Tibial nerve (tissue), 4 donors: ENCODE measurements around the gene NUAK1. TPM values are rescaled to one million over a fixed set of nuclear protein-coding genes. Genes with fewer than 3 reads are reported as not detected.

Experiments used
- DNase-seq, 2 donors: peaks; one replicate each; pipeline ENCODE4 v3.0.0-alpha.2; 2019; ENCODE audit warnings: low spot score in 2 of 2
- H3K27ac ChIP-seq, 4 donors: fragments of 200-600 bp; sonication (generic) in 3 of 4; one replicate each; pipeline ENCODE4 v1.5.1; 2017 to 2019; ENCODE audit warnings: mild to moderate bottlenecking in 1 of 4
- H3K27me3 ChIP-seq, 2 donors: fragments of 200-600 bp; sonication (generic) in 1 of 2; one replicate each; pipeline versions ENCODE4 v1.5.1 to v1.6.0; 2017 to 2019
- H3K36me3 ChIP-seq, 3 donors: fragments of 200-600 bp; sonication (generic); one replicate each; pipeline ENCODE4 v1.5.1; 2018 to 2019
- H3K4me1 ChIP-seq, 4 donors: fragments of 200-600 bp; sonication (generic) in 3 of 4; one replicate each; pipeline ENCODE4 v1.5.1; 2017 to 2019
- H3K4me3 ChIP-seq, 4 donors: fragments of 200-600 bp; sonication (generic) in 3 of 4; one replicate each; pipeline ENCODE4 v1.5.1; 2017 to 2019; ENCODE audit warnings: mild to moderate bottlenecking in 1 of 4, moderate library complexity in 1 of 4
- H3K9me3 ChIP-seq, 4 donors: fragments of 200-600 bp; sonication (generic) in 3 of 4; one replicate each; pipeline ENCODE4 v1.5.1; 2017 to 2019
- CTCF ChIP-seq, 5 experiments: fragments of 200-600 bp in 3 of 5; fragments of 450-650 bp in 2 of 5; sonication (generic) in 3 of 5; IDR thresholded peaks; one replicate each; pipeline ENCODE4 v1.5.1; 2016 to 2019; ENCODE audit warnings: antibody characterized with exemption in 5 of 5, mild to moderate bottlenecking in 3 of 5, moderate library complexity in 2 of 5
- EP300 ChIP-seq, 2 donors: sonication (generic); formaldehyde crosslinking; IDR thresholded peaks; one replicate each; pipeline ENCODE4 v1.6.1; 2017; ENCODE audit warnings: antibody characterized with exemption in 2 of 2, mild to moderate bottlenecking in 1 of 2
- POLR2A ChIP-seq, 2 donors: fragments of 450-650 bp; IDR thresholded peaks; one replicate each; pipeline ENCODE4 v1.6.1; 2017; ENCODE audit warnings: antibody characterized with exemption in 2 of 2, mild to moderate bottlenecking in 2 of 2, moderate library complexity in 2 of 2
- WGBS, 2 donors: methylation state at CpG; one replicate each; pipeline ENCODE4 v1.1.5; 2018; 5-methylcytosine and 5-hydroxymethylcytosine counted together
- total RNA-seq, 4 donors: library from RNA; depleted of rRNA; stranded (reverse); fragments of >200 nt; gene quantifications; one replicate each; pipeline ENCODE4 v1.1.0, GENCODE V29; 2016

Gene NUAK1
- total RNA-seq, 4 donors from 2014 or later: 32.0 to 47.9 (median 33.5) TPM

- DNase-seq: no peak
- no peak overlapping the region for H3K4me3 ChIP-seq
- H3K36me3 ChIP-seq: no peaks in the 10 kb centered on the region
- H3K27me3 ChIP-seq: no peaks in the 10 kb centered on the region
- no peak overlapping the region for H3K27ac ChIP-seq
- WGBS, 2 donors: 100% methylated on average over 1 of the region's 1 CpG
- TF ChIP-seq EP300 (IDR thresholded peaks at IDR 0.05) (no peak), CTCF (IDR thresholded peaks at IDR 0.05) (no peak), POLR2A (IDR thresholded peaks at IDR 0.05) (no peak)
- no peaks in the 10 kb centered on the region for H3K4me1 ChIP-seq
- no peaks in the 10 kb centered on the region for H3K9me3 ChIP-seq
These were observed 22.2 kb upstream of the NUAK1 start for GRCh38 chr12:106160915-106161314.

GRCh38 chr12:106157802-106158201 is 19.0 kb upstream of the NUAK1 start:
- 89 to 93% methylated on average over 2 of the region's 2 CpGs for WGBS, 2 donors
- no peak for DNase-seq
- H3K27me3 ChIP-seq: no peaks in the 10 kb centered on the region

GRCh38 chr12:106154751-106155273 is 16.1 kb upstream of the NUAK1 start:
- Histone ChIP-seq H3K4me1 (no peaks in the 10 kb centered on the region), H3K9me3 (no peaks in the 10 kb centered on the region)

More at GRCh38 chr12:106157802-106158201, 19.0 kb upstream of the NUAK1 start:
- TF ChIP-seq CTCF (IDR thresholded peaks at IDR 0.05) (no peak), POLR2A (IDR thresholded peaks at IDR 0.05) (no peak), EP300 (IDR thresholded peaks at IDR 0.05) (no peak)
- Histone ChIP-seq H3K4me3 (no peak overlapping the region), H3K9me3 (no peaks in the 10 kb centered on the region), H3K27ac (no peak overlapping the region), H3K36me3 (no peaks in the 10 kb centered on the region), H3K4me1 (no peaks in the 10 kb centered on the region)

GRCh38 chr12:106152334-106152733 is 13.6 kb upstream of the NUAK1 start:
- H3K27ac ChIP-seq: no peak overlapping the region
- H3K27me3 ChIP-seq: no peaks in the 10 kb centered on the region
- no peak for TF ChIP-seq CTCF (IDR thresholded peaks at IDR 0.05)
- no peaks in the 10 kb centered on the region for H3K4me1 ChIP-seq
- DNase-seq: no peak
- no peak overlapping the region for H3K4me3 ChIP-seq
- H3K36me3 ChIP-seq: no peaks in the 10 kb centered on the region
- no peaks in the 10 kb centered on the region for H3K9me3 ChIP-seq
- whole genome bisulfite sequencing, 2 donors: 74 to 82% methylated on average over 4 of the region's 4 CpGs

More at GRCh38 chr12:106154751-106155273, 16.1 kb upstream of the NUAK1 start:
- WGBS, 2 donors: 76 to 78% methylated on average over 3 of the region's 3 CpGs
- Histone ChIP-seq H3K27ac (no peak overlapping the region), H3K36me3 (no peaks in the 10 kb centered on the region), H3K27me3 (no peaks in the 10 kb centered on the region), H3K4me3 (no peak overlapping the region)
- no peak for TF ChIP-seq CTCF (IDR thresholded peaks at IDR 0.05)
- no peak for TF ChIP-seq POLR2A (IDR thresholded peaks at IDR 0.05)
- TF ChIP-seq EP300 (IDR thresholded peaks at IDR 0.05): no peak
- DNase-seq: no peak

DNA sequence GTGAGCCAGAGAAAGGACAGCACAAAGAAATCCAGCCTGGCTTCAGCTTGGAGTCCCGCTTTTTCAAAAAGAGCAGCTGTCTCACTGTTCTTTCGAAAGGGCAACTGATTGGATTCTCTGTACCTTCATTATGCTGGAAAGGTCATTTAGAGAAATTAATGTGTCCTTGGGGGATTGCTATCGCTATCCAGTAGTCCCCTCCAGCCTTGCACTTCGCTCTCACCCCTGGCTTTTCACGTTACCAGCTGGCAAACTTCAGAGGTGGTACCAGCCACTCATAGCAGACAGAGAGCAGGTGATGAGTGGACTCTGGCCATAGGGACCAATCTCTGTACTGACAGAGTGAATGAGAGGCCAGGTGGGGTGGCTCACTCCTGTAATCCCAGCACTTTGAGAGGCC is 11.8 kb upstream of the NUAK1 start:
- DNase-seq: no peak
- Histone ChIP-seq H3K9me3 (no peaks in the 10 kb centered on the region), H3K27ac (no peak overlapping the region), H3K4me3 (no peak overlapping the region), H3K27me3 (no peaks in the 10 kb centered on the region), H3K36me3 (no peaks in the 10 kb centered on the region), H3K4me1 (peaks cover 0 to 9% (median 0%) of the 10 kb centered on the region in 4 donors)
- TF ChIP-seq POLR2A (IDR thresholded peaks at IDR 0.05) (no peak), EP300 (IDR thresholded peaks at IDR 0.05) (no peak), CTCF (IDR thresholded peaks at IDR 0.05) (no peak)
- WGBS, 2 donors: 87 to 92% methylated on average over 5 of the region's 5 CpGs
